SIG-M5 (cell line): ENCODE results near the gene PLEKHJ1.
A peak's percentile ranks its signal among the peaks of the same experiment; 100 is the strongest.
"Not testable (repeated sequence)": the region's sequence is repeated elsewhere in the genome, so short reads cannot be mapped to it uniquely, and the experiment has no call there.

Source experiments
- DNase-seq: peaks from one replicate; lab custom pipeline; 2025; lab: John Stamatoyannopoulos, UW

The PLEKHJ1 gene, protein sequence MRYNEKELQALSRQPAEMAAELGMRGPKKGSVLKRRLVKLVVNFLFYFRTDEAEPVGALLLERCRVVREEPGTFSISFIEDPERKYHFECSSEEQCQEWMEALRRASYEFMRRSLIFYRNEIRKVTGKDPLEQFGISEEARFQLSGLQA

DNA sequence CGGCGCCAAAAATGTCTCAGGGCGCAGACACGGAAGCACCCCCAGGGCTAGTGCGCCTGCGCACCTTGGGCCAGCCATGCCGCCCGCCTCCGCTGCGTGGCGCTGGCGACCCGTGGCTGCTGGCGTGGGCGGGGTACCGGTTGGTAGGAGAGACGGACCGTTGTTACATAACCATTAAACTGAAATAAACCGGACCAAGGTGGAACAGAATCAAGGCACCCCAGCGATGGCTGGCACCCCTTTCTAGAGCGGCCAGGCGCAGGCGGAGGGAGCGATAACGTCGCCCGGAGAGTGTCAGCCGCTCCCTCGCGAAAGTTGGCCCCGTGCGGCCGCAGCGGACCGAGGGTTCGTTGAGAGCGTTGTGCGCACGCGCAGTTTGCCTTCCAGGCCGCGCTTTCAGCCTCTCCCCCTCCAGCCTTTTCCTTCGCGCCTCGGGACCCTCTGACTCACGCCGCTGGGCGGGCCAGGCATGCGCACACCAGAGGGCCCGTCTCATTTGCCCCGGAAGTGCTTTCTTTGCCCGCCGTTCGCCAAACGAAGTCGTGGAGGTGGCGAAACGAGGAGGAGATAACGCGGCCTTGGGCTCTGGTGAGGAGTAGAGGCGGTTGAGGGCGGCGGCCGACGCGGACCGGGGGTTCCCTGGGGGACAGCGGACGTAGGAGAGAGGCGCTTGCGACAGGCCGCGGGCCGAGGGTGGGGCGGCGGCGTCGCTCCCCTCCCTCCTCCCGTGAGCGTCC lies at the start of gene PLEKHJ1, which contains the start of gene SF3A2:
Gene PLEKHJ1 (minus strand): TSS at position 16 of the 737 bp plus-strand sequence. CDS start 81 bp downstream, outside the sequence.
Gene SF3A2 (plus strand): TSS at position 511 of the 737 bp plus-strand sequence. CDS start 6,595 bp downstream, outside the sequence.
- peak; percentile 79 for DNase-seq

DNA sequence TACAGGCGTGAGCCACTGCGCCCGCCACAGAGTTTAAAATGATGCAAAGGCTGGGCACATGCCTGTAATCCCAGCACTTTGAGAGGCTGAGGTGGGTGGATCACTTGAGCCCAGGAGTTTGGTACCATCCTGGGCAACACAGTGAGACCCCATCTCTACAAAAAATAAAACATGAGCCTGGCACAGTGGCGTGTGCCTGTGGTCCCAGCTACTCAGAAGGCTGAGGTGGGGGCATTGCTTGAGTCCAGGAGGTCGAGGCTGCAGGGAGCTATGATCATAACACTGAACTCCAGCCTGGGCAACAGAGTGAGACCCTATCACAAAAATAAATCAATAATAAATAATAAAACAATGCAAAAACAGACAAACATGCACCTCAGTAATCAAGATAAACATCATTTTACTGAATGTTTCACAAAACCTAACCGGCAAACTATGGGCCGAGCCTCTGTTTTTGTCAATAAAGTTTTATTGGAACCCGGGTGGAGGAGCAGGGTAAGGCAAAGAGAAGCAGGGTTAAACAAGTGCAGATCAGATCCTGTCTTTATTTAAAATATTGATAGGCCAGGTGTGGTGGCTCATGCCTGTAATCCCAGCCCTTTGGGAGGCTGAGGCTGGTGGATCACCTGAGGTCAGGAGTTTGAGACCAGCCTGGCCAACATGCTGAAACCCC lies 47.8 kb upstream of the PLEKHJ1 start:
- no peak for DNase-seq

DNA sequence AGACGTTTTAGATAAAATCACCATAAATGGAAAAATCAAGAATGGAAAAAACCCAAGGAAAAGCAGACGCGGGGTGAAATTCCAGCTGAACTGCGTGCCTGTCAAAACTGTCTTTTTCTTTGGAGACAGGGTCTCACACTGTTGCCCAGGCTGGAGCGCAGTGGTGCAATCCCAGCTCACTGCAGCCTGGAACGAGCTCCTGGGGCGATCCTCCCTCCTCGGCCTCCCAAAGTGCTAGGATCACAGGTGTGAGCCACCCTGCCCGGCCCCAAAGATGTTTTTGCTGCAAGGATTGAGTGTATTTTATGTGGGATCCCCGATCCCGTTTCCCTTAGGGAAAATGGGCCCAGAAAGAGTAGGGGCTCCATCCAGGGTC lies 46.7 kb upstream of the PLEKHJ1 start:
- DNase-seq, result no peak

DNA sequence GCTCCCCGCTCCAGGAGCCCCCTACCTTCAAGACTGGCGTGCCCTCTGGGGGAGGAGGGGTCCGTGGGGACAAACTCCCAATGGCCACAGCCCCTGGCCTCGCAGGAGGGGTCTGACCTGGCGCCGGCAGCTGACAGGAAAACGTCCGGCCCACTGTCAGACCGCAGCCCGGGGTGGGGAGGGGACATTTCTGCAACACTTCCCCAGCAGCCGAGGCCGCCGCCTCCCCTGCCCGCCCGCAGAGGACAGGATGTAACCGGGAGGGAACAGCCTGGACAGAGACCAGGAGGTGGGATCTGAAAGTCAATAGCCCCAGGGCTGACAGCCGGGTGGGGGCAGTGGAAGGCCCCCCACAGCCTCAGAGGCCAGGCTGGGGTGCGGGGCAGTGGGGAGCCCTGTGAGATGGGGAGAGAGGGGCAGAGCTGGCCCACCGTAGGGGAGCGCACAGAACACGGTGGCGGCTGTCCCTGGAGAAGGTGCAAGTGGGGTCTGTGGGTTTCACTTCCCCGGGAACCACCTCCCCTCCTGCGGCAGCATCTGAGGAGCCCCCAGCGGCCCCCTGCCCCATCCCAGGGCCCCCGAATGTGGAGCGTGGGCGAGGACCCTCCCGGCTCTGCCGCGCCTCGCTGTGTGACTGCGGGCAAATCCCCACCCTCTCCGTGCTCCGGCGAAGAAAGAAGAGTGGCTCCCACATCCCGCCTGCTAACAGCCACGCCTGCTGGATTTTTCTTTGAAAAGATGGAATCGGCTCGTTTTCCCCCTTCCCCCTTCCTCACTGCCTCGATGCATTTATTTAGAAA lies 46.1 kb upstream of the PLEKHJ1 start, which contains the start of gene PEAK3:
Gene PEAK3 (minus strand): TSS at position 114 of the 800 bp plus-strand sequence. CDS start 1,244 bp downstream, outside the sequence.
- no peak for DNase-seq

DNA sequence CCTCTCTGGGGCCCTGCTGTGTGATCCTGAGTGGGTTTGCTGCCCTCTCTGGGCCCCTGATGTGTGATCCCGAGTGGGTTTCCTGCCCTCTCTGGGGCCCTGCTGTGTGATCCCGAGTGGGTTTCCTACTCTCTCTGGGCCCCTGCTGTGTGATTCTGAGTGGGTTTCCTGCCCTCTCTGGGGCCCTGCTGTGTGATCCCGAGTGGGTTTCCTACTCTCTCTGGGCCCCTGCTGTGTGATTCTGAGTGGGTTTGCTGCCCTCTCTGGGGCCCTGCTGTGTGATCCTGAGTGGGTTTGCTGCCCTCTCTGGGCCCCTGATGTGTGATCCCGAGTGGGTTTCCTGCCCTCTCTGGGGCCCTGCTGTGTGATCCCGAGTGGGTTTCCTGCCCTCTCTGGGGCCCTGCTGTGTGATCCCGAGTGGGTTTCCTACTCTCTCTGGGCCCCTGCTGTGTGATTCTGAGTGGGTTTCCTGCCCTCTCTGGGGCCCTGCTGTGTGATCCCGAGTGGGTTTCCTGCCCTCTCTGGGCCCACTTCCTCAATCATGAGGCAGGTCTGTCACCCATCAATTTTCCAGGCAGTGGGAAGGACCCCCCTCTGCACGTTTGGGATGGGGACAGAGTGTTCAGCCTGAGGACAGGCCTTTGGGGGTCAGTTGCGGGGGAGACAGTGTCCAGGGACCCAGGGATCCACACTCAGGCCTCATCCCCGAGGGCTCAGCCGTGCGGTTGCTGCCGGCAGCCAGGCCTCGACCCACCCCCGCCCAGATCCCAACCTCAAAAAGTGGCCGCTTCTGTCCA lies 45.3 kb upstream of the PLEKHJ1 start:
- not testable (repeated sequence) for DNase-seq

DNA sequence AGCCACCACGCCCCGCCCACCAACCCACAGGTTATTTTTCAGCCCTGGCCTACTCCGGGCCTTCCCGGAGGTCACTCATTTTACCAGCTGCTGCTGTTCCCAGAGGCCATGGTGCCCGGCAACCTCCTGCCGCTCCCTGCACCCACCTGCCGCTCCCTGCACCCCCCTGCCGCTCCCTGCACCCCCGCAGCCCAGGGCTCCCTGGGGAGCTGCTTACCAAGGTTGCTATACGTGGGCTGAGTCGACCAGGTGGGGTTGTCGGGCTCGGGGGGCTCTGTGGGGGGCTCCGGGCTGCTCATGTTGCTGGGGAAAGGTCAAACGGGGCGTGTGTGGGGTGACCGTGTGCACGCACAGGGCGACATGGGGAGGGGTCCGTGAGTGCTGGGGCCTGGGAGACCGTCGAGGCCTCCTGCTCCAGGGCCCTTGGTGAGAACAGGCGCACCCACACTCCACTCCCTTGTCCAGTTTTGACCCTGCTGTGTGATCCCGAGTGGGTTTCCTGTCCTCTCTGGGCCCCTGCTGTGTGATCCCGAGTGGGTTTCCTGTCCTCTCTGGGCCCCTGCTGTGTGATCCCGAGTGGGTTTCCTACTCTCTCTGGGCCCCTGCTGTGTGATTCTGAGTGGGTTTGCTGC lies 44.6 kb upstream of the PLEKHJ1 start:
- DNase-seq, result no peak

DNA sequence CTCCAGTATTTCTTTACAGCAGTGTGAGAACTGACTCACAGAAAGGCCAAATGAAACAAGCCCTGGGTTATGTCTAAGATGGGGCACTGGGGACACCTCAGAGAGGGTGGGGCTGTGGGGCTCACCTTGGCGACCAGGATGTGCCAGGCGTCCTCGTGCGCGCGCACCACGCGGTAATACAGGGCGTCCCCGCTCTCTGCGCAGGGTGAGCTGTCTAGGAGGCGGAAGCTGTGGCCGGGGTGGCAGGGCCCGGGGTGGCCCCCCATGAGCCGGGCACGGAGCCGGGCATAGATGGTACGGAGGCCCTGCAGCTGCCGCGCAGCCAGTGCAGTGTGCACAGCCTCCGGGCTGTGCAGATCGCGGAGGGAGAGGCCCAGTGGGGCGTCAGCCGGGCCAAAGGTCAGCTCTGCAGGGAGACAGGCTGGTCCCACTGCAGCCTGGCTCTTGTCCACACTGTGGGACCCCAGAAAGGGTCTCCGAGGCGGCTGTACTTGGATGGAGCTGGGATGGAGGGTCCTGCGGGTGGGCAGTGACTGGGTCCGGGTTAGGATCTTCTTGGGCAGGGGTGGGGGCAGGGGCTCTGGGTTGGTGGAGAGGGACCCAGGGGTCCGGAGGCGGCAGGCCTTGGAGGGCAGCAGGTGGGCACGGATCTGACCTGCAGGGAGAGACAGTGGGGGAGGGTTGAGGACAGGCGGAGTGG lies 42.5 kb upstream of the PLEKHJ1 start:
- no peak for DNase-seq

DNA sequence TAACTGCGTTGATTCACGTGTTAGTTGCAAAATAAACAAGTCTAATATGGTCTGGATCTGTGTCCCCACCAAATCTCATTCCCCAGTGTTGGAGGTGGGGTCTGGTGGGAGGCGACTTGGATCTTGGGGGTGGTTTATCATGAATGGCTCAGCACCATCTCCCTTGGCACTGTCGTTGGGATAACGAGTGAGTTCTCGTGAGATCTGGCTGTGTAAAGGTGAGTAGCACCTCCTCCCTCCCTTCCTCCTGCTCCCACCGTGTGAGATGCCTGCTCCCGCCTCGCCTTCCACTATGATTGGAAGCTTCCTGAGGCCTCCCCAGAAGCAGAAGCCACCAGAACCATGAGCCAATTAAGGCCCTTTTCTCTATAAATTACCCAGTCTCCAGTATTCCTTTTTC lies 41.0 kb upstream of the PLEKHJ1 start:
- DNase-seq, result no peak

DNA sequence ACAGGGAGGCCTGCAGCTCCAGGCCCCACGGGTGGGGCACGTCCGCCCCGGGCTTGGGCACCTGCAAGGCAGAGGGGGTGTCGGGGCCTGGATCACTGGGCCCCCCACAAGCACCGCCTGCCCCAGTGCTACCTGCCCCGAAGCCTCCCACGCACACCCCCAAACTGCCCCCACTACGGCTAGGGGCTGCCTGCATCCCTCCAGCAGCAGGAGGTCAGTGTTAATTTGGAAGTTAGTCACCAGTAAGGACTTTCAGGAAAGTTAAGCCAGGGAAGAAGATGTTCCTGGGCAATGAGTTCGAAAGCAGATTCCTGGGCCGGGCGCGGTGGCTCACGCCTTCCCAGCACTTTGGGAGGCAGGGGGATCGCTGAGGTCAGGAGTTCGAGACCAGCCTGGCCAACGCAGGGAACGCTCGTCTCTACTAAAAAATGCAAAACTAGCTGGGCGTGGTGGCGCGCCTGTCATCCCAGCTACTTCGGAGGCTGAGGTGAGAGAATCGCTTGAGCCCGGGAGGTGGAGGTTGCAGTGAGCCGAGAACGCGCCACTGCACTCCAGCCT lies 40.4 kb upstream of the PLEKHJ1 start:
- DNase-seq, result no peak

DNA sequence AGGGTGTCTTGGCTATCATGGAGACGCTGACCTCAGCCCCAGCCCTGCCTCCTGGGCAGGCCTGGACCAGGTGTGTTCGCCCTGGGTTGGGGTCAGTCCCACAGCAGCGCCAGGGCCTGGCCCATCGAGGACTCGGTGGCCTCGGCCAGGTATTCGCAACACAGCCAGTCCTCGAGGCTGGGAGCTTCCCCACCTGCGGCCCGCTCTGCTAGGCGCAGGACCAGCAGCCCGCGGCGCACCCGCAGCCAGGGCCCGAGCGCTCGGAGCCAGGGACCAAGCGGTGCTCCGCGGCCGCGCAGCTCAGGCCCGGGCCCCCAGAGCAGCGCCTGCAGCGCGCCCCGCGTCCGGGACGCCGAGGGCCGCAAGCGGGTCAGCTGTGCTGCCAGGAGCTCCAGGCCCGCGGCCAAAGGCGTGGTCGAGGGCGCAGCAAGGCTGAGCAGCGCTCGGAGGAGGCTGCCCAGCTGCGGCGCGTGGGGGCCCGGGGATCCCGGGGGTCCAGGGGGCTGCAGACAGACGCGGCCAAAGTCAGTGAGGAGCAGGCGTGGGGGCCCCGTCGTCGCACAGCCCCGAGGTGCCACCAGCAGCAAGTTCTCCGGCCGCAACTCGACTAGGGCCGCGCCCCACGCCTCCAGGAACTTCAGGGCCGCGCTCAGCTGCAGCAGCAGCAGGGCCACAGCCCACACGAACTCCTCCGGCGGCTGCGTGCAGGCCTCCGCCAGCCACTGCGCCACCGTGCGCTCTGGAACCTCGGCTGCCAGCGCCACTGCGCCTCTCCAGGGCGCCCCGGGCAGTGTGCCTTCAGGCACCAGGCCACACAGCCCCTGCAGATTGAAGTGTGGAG lies 39.7 kb upstream of the PLEKHJ1 start:
- no peak for DNase-seq

DNA sequence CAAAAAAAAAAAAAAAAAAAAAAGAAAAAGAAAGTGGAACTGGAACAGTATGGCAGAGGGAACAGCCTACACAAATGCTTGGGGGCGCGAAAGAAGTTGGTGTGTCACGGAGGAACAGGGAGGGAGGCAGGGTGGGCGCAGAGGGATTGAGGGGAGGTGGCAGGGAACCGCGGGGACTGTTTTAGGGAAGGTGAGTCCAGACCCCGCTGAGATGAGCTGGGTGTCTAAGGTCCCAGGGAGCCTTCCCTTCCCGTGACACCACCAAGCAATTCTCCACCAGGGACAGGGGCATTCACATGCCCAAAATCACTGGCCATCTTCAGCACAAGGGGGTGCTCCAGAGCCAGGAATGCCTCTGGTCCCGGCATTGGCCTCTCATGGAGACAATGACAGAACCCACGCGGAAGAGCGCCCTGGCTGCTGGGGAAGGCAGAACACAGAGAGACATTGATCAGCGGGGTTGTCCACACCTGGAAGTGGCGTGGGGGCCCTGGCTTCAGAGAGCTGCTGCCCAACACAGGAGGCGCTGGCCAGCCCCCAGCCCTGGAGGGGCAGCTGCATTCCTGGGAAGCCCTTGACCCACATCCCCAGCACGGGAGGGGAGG lies 38.9 kb upstream of the PLEKHJ1 start:
- DNase-seq, result no peak

DNA sequence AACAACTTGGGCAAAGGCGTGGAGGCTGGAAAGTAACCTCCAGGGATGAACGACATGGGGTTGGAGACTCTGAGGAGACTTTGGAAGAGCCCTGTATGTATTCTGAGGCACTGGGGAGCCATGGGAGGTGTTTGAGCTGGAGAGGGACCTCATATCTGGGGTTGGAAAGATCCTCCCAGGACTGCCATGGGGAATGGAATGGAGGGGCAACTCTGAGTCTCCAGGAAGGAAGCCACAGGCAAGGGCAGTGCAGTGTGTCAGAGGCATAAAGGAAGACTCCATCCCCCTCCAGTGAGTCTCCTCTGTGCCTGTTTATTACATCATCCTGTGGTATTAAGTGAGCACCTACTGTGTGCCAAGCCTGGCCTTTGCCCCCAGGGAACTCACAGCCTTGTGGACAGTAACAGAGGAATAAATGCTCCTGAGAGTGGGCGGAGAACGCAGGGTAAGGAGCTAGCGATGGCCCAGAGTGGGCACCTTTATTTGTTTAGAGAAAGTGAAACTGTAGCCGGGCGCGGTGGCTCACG lies 38.1 kb upstream of the PLEKHJ1 start:
- DNase-seq, result no peak

DNA sequence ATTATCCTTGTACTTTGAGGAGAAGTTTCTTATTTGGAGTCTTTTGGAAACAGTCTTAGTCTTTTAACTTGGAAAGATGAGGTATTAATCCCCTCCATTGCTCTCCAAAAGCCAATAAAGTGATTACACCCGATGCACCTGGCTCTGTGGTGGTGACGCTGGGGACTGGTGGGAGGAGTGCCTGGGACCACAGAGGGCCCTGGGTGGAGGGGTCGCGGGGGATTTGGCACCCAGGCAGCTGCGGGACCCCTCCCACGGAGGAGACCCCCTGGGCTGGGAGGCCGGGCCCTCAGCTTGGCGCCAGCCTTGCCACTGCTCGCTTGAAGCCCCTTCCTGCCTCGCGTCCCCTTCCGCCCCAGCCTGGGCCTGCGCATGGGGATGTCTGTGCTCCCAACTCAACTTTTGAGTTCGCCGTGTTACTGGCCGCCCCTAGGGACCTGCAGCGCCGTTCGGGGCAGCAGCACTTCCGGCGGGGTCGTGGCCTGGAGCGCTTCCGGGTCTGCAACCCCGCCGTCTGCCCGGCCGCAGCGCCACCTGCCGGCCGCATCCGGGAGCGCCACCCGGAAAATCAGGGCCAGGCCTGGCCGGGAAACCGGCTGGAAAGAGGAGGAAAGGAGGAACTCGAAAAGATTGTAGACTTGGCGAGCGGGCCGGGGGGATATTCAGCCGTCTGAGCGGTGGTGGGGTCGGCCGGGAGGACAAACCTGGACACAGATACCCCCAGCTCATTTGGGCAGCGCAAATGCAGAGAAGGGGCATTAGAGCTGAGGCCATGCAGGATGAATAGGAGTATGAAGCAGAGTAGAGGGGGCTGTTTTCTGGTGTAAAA lies 37.4 kb upstream of the PLEKHJ1 start:
- no peak for DNase-seq

DNA sequence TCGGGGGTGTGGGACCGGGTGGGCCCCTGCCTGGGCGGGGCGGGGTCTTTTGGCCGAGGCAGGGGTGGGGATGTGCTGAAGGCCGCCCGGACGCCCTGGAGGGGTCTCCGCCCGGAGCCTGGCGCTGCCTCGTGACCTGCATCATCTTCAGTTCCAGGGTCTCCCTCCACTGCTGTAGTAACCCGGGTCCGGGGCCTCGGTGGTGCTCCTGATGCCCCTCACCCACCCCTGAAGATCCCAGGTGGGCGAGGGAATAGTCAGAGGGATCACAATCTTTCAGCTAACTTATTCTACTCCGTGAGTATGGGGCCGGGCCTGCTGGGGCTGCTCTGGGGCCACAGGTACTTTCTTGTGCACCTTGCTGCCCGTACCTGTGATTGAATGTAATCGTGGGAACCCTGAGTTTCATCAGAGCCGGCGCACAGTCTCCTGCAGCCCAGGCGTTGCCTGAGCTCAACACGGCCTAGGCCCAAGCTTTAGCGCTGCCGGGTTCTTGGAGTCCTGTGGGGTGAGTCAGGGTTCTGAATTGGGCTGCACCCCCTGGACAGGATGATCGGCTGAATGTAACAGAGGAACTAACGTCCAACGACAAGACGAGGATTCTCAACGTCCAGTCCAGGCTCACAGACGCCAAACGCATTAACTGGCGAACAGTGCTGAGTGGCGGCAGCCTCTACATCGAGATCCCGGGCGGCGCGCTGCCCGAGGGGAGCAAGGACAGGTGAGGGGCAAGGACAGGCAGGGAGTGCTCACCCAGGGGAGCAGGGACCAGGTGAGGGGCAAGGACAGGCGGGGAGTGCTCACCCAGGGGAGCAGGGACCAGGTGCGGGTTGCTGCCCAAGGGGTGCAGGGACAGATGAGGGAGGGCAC lies 35.3 kb upstream of the PLEKHJ1 start:
- DNase-seq, result no peak

DNA sequence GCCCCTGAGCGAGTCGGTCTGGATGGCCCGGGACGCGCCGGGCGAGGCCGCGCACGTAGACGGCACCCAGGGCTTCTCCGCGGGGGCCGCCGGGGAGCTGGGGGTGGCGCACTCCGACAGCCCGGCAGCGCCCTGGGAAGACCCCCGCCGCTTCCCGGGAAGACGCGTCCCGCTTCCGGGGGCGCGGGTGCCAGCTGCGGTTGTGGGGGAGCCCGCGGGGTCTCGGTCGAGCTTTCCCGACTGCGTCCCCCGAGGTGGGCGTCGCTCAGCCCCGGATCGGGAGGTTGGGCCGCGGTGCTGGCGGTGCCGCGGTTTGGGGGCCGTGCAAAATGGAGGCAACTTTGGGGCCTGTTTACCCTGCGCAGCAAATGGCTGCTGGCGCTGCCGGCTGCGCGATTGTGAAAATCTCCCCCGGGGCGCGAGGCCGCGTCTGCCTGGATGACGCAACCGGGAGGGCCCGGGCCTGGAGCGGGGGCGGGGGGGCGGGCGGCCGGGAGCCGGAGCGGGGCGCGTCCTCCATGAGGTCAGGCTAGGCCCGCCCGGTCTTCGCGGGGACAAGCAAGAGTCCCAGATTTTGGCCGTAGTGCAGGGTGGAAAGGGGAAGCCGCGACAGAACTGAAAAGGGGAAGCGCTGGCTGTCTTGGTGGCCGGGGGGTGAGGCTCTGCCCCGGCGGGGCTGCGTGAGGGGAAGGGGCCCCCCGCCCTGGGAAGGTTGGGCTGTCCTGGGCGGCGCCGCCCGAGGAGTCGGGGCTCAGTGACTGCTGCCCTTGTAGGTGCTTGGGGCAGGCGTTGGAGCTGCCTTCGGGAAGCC lies 34.5 kb upstream of the PLEKHJ1 start:
- DNase-seq, result peak; percentile 64

DNA sequence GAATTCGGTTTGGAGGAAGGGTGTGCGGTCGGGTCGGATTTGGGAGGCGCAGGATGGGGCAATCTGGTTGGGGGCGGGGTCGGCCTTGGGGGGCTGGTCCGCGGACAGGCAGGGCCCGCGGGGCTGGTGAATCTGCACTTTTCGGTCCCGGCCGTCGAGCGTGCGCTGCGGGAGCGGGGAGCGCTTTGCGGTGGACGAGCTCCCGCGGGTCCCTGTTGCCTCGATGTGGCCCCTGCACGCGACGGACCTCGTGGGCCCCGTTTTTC lies 34.0 kb upstream of the PLEKHJ1 start:
- DNase-seq, result no peak
